HG03571 (cell line): ENCODE measurements around the gene ACOX3.
"Not testable (repeated sequence)": the region's sequence is repeated elsewhere in the genome, so short reads cannot be mapped to it uniquely, and the experiment has no call there.

ENCODE experiments used
- ATAC-seq: cut with Tn5 transposase; IDR thresholded peaks from one replicate; pipeline ENCODE4 v1.9.1; 2021; ENCODE audit not compliant: unreplicated experiment

Gene ACOX3

GRCh38 chr4:8435656-8436121, 4.8 kb downstream of the ACOX3 start:
- peak; percentile 41 for ATAC-seq

- ATAC-seq: no peak
Measured at GRCh38 chr4:8434251-8435073, 6.1 kb downstream of the ACOX3 start.

GRCh38 chr4:8433136-8433535, 7.4 kb downstream of the ACOX3 start:
- ATAC-seq: no peak

GRCh38 chr4:8431553-8431952, 9.0 kb downstream of the ACOX3 start:
- ATAC-seq: no peak

DNA sequence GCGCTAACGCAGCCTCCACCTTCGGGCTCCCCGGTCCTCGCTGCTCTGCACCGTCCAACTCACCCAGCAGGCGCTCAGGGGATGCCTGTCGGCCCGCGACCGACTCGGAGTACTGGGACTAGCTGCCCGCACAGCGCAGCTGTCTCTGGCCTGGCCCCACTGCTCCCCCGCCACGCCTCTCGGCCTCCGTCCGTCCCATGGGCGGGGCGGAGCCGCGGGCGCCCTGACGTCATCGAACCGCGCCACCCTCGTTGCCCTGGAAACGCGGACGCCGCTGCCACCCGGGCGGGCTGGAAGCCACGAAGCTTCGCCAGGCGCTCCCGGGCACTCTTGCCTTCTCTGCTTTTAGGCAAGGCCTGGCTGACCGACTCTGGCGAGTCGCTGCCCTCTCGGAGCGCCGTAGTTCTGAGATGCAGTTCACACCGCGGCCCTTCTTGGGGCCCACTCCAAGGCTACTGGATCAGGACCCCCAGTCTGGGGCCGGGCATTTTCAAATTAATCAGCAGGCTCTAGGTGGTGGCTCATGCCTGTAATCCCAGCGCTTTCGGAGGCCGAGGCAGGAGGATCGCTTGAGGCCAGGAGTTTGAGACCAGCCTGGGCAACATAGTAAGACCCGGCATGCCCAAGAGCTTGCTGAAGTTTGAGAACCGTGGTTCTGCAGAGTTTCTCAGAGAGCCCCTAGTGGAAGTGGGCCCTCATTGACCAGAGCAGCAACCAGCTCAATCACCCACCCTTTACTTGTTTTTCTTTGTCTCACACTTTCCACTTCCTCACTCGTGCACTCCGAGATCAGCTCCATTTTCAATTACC, 12.0 kb downstream of the ACOX3 start:
- peak; percentile 91 for ATAC-seq

- peak; percentile 45 for ATAC-seq
Measured at GRCh38 chr4:8427761-8428287, 12.7 kb downstream of the ACOX3 start.

GRCh38 chr4:8427262-8427661, 13.3 kb downstream of the ACOX3 start:
- no peak for ATAC-seq

DNA sequence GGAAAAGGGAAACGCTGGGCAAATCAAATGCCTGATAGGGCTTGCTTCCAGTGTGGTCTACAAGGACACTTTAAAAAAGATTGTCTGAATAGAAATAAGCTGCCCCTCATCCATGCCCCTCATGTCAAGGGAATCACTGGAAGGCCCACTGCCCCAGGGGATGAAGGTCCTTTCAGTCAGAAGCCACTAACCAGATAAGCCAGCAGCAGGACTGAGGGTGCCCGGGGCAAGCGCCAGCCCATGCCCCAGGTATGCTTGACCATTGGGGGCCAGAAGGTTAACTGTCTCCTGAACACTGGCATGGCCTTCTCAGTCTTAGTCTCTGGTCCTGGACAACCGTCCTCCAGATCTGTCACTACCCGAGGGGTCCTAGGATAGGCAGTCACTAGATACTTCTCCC, 17.7 kb downstream of the ACOX3 start:
- no peak for ATAC-seq

GRCh38 chr4:8422327-8422726, 18.2 kb downstream of the ACOX3 start:
- ATAC-seq: no peak

DNA sequence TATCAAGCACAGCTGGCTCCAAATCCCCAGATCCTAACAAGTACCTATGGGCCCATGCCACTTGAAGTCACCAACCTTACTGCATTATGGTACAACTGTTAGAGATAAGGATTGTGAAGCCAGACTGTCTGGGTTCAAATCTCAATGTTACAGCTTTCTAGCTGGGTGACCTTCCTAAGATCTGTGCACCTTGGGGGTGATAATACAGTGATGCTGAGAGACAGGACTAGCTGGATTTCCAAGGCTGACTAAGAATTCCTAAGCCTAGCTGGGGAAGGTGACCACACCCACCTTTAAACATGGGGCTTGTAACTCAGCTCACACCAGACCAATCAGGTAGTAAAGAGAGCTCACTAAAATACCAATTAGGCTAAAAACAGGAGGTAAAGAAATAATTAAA, 20.4 kb downstream of the ACOX3 start:
- not testable (repeated sequence) for ATAC-seq

- ATAC-seq: peak; percentile 57
Measured at GRCh38 chr4:8419222-8420041, 21.1 kb downstream of the ACOX3 start.

DNA sequence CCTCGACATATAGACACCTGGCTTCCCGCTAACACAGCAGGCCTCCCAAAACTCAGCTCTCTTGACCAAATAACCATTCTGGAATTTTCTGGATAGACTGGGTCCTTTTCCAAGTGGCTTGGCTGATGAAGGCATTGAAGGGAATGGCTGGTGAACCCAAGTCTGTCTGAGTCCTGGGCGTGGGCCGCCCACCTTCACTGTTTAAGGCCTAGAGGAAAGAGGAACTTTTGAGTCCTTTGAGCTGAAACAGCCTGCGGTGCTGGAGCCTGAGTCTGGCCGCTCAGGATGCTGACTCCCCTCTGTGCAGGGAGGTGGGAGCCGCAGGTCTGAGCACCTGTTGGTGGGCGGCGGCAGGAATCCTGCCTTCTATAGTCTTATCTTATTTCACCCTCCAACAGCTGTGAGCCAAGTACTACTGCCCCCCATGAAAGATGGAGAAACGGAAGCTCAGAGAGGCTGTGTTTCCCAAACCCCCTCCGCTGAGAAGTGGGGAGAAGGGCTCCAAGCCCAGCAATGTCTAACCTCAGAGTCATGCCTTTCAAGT, 23.4 kb downstream of the ACOX3 start:
- ATAC-seq: no peak

DNA sequence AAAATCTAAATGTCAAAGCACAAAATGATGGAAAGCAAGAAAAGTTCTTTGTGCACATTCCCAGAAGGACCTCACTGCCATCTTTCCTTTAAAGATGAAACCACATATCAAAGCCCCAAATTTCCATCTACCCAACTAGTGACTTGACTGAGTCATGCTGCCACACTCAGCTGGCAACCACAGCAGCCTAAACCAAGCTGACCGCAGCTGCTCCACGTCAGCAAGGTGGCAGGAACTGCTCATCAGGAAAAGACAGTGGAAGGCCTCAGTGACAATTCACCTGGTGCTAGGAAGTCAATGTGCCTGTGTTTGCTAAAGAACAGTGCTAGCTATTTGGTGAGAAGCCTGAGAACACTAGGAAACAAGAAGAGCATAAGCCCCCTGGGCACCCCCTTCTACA, 26.1 kb downstream of the ACOX3 start:
- ATAC-seq: no peak

DNA sequence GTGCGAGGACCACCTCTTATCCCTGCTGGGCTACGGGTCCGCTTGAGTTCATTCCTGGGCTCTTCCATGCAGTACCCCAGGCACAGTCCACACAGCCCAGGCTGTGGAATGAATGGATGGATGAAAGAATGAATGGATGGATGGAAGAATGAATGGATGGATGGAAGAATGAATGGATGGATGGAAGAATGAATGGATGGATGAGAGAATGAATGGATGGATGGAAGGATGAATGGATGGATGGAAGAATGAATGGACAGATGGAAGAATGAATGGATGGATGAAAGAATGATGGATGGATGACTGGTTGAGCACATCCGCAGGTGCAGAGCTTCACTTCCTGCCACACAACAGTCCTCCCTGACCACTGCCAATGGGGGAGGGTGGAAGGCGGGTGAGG, 28.2 kb downstream of the ACOX3 start:
- no peak for ATAC-seq

DNA sequence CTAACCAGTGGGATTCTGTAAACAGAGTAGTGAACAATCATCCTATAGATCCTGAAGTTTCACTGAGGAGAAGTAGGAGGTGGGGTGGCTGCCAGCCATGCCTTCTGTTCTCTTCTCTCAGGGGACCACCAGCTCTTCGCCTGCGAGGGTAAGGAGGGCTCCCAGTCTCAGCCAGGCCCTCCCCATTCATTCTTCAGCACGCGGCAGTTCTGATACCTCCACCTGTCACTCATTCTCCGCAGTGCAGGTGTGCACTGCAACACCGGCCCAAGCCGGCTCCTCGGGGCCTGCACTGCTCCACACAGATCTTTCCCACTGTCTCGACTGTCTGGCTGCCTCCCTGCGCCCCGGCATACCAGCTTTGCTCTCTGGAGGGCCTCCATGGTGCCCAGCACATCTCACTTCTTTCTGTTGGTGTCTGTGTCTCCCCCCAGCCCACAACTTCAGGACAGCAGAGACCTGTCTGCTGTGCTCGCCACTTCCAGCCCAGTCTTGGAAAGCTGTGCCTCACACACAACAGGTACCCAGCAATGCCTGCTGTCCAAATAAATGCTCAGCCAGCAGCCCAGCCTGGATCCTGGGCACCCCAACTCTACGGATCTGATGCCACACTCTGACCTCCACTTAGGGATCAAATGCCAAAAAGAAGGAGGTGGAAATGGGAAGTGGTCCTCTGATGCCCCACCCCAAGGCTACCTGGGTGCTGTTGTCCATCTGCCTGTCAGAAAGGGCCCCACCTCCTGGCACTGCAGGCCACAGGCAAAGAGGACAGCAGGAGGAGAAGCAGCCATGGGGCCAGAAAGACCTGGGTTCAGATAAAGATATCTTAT, 29.0 kb downstream of the ACOX3 start:
- ATAC-seq: no peak

- ATAC-seq: no peak
Measured at GRCh38 chr4:8410641-8411271, 29.8 kb downstream of the ACOX3 start.

DNA sequence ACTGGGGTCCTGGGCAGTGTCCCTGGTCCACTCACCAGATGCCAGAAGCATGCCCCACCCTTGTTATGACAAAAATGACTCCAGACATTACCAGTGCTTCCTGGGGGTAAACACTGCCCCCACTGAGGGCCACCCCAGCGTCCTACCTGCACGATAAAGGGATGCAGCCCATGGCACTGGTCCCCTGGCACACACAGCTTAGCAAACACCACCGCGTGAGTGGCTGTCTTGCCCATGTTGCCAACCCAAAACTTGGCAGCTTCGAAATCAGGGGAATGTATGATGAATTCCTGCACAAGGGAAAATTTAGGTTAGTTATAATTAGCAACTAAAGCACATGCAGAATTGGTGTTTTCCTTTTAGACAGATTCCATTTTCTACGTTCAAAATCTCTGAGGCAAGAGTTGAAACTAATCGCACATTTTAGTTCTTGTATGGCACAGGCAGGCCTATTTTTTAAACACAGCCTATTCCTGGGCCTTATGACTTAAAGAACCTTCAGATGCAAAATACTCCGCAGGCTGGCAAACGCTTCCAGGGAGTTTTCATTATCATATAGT, 30.4 kb downstream of the ACOX3 start:
- ATAC-seq: no peak

DNA sequence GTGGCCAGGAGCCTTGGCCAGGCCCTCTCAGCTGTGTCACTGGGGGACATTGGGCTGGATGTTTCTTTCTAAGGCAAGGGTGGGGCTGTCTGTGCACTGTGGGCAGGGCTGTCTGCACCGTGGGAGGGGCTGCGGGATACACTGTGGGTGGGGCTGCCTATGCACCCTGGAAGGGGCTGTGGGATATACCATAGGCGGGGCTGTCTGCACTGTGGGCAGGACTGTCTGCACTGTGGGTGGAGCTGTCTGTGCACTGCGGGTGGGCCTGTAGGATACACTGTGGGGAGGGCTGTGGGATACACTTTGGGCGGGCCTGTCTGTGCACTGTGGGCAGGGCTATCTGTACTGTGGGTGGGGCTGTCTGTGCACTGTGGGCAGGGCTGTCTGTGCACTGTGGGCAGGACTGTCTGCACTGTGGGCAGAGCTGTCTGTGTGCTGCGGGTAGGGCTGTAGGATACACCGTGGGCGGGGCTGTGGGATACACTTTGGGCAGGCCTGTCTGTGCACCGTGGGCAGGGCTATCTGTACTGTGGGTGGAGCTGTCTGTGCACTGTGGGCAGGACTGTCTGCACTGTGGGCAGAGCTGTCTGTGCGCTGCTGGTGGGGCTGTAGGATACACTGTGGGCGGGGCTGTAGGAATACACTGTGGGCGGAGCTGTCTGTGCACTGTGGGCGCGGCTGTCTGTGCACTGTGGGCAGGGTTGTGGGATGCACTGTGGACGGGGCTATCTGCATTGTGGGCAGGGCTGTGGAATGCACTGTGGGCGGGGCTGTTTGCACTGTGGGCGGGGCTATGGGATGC, 31.1 kb downstream of the ACOX3 start:
- no peak for ATAC-seq
